WTC11 (cell line): ENCODE measurements around the gene OBSCN.

ENCODE experiments used
- AFF4 ChIP-seq: sonication (generic); formaldehyde crosslinking; IDR thresholded peaks from 2 replicates; pipeline ENCODE4 v1.8.1; 2023; ENCODE audit warnings: mild to moderate bottlenecking, missing genetic modification reagents, borderline replicate concordance
- ARID4B ChIP-seq: sonication (generic); formaldehyde crosslinking; IDR thresholded peaks from 2 replicates; pipeline ENCODE4 v1.8.0; 2023; ENCODE audit warnings: missing genetic modification reagents, mild to moderate bottlenecking, borderline replicate concordance
- ATF3 ChIP-seq: sonication (generic); formaldehyde crosslinking; conservative IDR thresholded peaks from 2 replicates; pipeline ENCODE4 v1.8.1; 2022; ENCODE audit warnings: mild to moderate bottlenecking, missing genetic modification reagents
- CTCF ChIP-seq: fragments of 200-600 bp; IDR thresholded peaks from 2 replicates; pipeline ENCODE4 v1.8.0; 2022; ENCODE audit warnings: antibody characterized with exemption
- FOXP1 ChIP-seq: sonication (generic); formaldehyde crosslinking; IDR thresholded peaks from 2 replicates; pipeline ENCODE4 v1.8.0; 2022; ENCODE audit warnings: missing genetic modification reagents, mild to moderate bottlenecking, moderate library complexity, borderline replicate concordance
- IRF2 ChIP-seq: sonication (generic); formaldehyde crosslinking; IDR thresholded peaks from 2 replicates; pipeline ENCODE4 v1.8.0; 2022; ENCODE audit warnings: low read depth, missing genetic modification reagents, borderline replicate concordance
- MAX ChIP-seq: sonication (generic); formaldehyde crosslinking; IDR thresholded peaks from 2 replicates; pipeline ENCODE4 v1.8.0; 2022; ENCODE audit warnings: mild to moderate bottlenecking, missing genetic modification reagents
- NR2C2 ChIP-seq: sonication (generic); formaldehyde crosslinking; IDR thresholded peaks from 2 replicates; pipeline ENCODE4 v1.8.0; 2022; ENCODE audit warnings: mild to moderate bottlenecking, missing genetic modification reagents
- TEAD4 ChIP-seq: sonication (generic); formaldehyde crosslinking; IDR thresholded peaks from 2 replicates; pipeline ENCODE4 v1.8.0; 2022; ENCODE audit warnings: mild to moderate bottlenecking, missing genetic modification reagents
- ZNF232 ChIP-seq: sonication (generic); formaldehyde crosslinking; IDR thresholded peaks from 2 replicates; pipeline ENCODE4 v1.8.0; 2022; ENCODE audit warnings: mild to moderate bottlenecking, missing genetic modification reagents
- ZNF671 ChIP-seq: fragments of 250-450 bp; sonication (Bioruptor Pico); IDR thresholded peaks from 2 replicates; pipeline ENCODE4 v1.8.0; 2021; ENCODE audit warnings: mild to moderate bottlenecking
- TF ChIP-seq, protein P1 (sequence below): sonication (generic); formaldehyde crosslinking; IDR thresholded peaks from 2 replicates; pipeline ENCODE4 v1.8.1; 2022; ENCODE audit warnings: missing genetic modification reagents, borderline replicate concordance
- TF ChIP-seq, protein P2 (sequence below): sonication (generic); formaldehyde crosslinking; IDR thresholded peaks from 2 replicates; pipeline ENCODE4 v1.8.1; 2023; ENCODE audit warnings: mild to moderate bottlenecking, missing genetic modification reagents, moderate library complexity

GRCh38 chr1:228268881-228269265 lies 61.0 kb downstream of the OBSCN start:
- TF ChIP-seq, protein P1, sequence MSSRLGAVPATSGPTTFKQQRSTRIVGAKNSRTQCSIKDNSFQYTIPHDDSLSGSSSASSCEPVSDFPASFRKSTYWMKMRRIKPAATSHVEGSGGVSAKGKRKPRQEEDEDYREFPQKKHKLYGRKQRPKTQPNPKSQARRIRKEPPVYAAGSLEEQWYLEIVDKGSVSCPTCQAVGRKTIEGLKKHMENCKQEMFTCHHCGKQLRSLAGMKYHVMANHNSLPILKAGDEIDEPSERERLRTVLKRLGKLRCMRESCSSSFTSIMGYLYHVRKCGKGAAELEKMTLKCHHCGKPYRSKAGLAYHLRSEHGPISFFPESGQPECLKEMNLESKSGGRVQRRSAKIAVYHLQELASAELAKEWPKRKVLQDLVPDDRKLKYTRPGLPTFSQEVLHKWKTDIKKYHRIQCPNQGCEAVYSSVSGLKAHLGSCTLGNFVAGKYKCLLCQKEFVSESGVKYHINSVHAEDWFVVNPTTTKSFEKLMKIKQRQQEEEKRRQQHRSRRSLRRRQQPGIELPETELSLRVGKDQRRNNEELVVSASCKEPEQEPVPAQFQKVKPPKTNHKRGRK (CRISPR knock-in tag): no peak
- TF ChIP-seq NR2C2 (CRISPR knock-in tag): no peak
- no peak for TF ChIP-seq TEAD4
- TF ChIP-seq ARID4B: no peak
- no peak for TF ChIP-seq MAX
- no peak for TF ChIP-seq FOXP1 (CRISPR knock-in tag)
- TF ChIP-seq AFF4: no peak
- TF ChIP-seq CTCF: no peak
- no peak for TF ChIP-seq ZNF671 (CRISPR knock-in tag)
- no peak for TF ChIP-seq ATF3 (CRISPR knock-in tag)
- TF ChIP-seq, protein P2, sequence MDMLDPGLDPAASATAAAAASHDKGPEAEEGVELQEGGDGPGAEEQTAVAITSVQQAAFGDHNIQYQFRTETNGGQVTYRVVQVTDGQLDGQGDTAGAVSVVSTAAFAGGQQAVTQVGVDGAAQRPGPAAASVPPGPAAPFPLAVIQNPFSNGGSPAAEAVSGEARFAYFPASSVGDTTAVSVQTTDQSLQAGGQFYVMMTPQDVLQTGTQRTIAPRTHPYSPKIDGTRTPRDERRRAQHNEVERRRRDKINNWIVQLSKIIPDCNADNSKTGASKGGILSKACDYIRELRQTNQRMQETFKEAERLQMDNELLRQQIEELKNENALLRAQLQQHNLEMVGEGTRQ (CRISPR knock-in tag): no peak
- TF ChIP-seq IRF2 (CRISPR knock-in tag): no peak
- no peak for TF ChIP-seq ZNF232 (CRISPR knock-in tag)
